Calu3 (cell line): ENCODE data around the gene TMTC2. TPM values are rescaled to one million over a fixed set of nuclear protein-coding genes. Genes with fewer than 3 reads are reported as not detected.

Experiments
- BruUV-seq: library from RNA; stranded (reverse); fragments of 400-500 nt; replicated peaks from 2 replicates; lab custom pipeline; 2021; lab: Mats Ljungman, UMichigan
- CTCF ChIA-PET: fragments of 300-600 bp; sonication (Branson Sonifier 250); formaldehyde crosslinking; loops from one replicate; lab custom pipeline; 2022; ENCODE audit warnings: antibody characterized with exemption; lab: Charles Lee
- DNase-seq: peaks from one replicate; pipeline ENCODE4 v3.0.0; 2022
- H3K27ac Mint-ChIP-seq: one replicate; pipeline ENCODE4 v1.8.0; 2022; ENCODE audit warnings: mixed read lengths; ENCODE audit not compliant: unreplicated experiment
- H3K27me3 Mint-ChIP-seq: one replicate; pipeline ENCODE4 v1.8.0; 2022; ENCODE audit warnings: mixed read lengths; ENCODE audit not compliant: unreplicated experiment
- H3K36me3 Mint-ChIP-seq: one replicate; pipeline ENCODE4 v1.8.0; 2022; ENCODE audit warnings: mild to moderate bottlenecking, moderate library complexity, mixed read lengths; ENCODE audit not compliant: insufficient read depth, unreplicated experiment
- H3K4me1 Mint-ChIP-seq: one replicate; pipeline ENCODE4 v1.8.0; 2022; ENCODE audit warnings: mild to moderate bottlenecking, low read depth, mixed read lengths; ENCODE audit not compliant: unreplicated experiment
- H3K4me3 Mint-ChIP-seq: one replicate; pipeline ENCODE4 v1.8.0; 2022; ENCODE audit warnings: mild to moderate bottlenecking, low read depth, moderate library complexity, mixed read lengths; ENCODE audit not compliant: unreplicated experiment
- H3K9me3 Mint-ChIP-seq: one replicate; pipeline ENCODE4 v1.8.0; 2022; ENCODE audit warnings: low read depth, mixed read lengths; ENCODE audit not compliant: unreplicated experiment
- intact Hi-C: fragments of 100-400 bp; cut with micrococcal nuclease; formaldehyde crosslinking; loops from one replicate; pipeline ENCODE4 v1.10.0; 2022; ENCODE audit not compliant: unreplicated experiment
- total RNA-seq: library from RNA; stranded (reverse); gene quantifications from 2 replicates; pipeline ENCODE4 v1.2.3, GENCODE V29; 2022
- TF ChIP-seq, protein P1 (sequence below): fragments of 200-600 bp; IDR thresholded peaks from one replicate; pipeline ENCODE4 v1.8.0; 2022; ENCODE audit warnings: antibody characterized with exemption; ENCODE audit not compliant: unreplicated experiment

Gene TMTC2
- total RNA-seq, 1 experiment from 2014 or later, result 31.2 TPM

DNA sequence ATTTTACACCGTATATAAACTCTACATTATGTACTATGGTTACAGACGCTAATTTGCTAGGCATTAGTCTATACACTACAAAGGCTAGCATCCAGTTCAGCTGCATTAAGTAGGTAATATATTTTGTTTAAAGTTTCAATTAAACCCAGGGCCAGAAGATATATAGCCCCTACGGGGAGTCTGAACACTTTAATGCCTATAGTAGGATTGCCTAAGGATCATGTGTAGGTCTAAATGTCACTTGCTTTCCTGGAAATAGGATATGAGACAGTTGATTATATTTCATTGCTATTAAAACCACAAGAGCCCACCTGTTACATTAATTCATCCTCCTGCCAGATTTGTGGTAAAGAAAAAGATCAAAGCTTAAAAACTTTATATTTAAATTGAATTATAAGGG lies 286.9 kb downstream of the TMTC2 start:
- Mint-ChIP-seq H3K27ac (no peak overlapping the region), H3K4me3 (no peak overlapping the region), H3K9me3 (no peaks in the 10 kb centered on the region), H3K27me3 (no peaks in the 10 kb centered on the region), H3K36me3 (no peaks in the 10 kb centered on the region), H3K4me1 (no peaks in the 10 kb centered on the region)
- TF ChIP-seq, protein P1, sequence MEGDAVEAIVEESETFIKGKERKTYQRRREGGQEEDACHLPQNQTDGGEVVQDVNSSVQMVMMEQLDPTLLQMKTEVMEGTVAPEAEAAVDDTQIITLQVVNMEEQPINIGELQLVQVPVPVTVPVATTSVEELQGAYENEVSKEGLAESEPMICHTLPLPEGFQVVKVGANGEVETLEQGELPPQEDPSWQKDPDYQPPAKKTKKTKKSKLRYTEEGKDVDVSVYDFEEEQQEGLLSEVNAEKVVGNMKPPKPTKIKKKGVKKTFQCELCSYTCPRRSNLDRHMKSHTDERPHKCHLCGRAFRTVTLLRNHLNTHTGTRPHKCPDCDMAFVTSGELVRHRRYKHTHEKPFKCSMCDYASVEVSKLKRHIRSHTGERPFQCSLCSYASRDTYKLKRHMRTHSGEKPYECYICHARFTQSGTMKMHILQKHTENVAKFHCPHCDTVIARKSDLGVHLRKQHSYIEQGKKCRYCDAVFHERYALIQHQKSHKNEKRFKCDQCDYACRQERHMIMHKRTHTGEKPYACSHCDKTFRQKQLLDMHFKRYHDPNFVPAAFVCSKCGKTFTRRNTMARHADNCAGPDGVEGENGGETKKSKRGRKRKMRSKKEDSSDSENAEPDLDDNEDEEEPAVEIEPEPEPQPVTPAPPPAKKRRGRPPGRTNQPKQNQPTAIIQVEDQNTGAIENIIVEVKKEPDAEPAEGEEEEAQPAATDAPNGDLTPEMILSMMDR, result no peak
- intact Hi-C loops, result no loop called here
- CTCF ChIA-PET, result no interaction called here
- no peak for DNase-seq
- BruUV-seq, result no TSS peak

DNA sequence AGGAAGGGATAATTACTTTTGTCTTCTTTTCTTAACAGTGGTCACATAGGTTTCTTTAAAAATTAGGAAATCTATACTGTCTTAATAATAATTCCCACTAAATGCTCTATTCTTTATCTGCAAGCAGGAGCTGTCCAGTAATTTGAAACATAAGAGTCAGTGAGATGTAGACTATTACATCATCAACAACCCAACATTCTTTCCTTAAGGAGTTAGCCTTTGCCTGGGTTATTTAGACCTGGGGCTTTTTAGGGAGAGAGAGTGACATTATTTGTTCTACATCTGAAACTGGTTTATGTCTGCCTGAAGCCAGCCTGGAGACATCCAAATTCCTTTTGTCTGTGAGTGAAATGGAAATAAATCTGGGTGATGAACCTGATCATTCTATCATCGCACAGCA lies 294.4 kb downstream of the TMTC2 start:
- H3K4me1 Mint-ChIP-seq, result no peaks in the 10 kb centered on the region
- H3K27me3 Mint-ChIP-seq, result no peaks in the 10 kb centered on the region
- no peaks in the 10 kb centered on the region for H3K36me3 Mint-ChIP-seq
- BruUV-seq, result no TSS peak
- no peak overlapping the region for H3K4me3 Mint-ChIP-seq
- intact Hi-C loops, result no loop called here
- CTCF ChIA-PET, result no interaction called here
- no peaks in the 10 kb centered on the region for H3K9me3 Mint-ChIP-seq
- TF ChIP-seq, protein P1, result no peak
- H3K27ac Mint-ChIP-seq, result no peak overlapping the region
- no peak for DNase-seq

DNA sequence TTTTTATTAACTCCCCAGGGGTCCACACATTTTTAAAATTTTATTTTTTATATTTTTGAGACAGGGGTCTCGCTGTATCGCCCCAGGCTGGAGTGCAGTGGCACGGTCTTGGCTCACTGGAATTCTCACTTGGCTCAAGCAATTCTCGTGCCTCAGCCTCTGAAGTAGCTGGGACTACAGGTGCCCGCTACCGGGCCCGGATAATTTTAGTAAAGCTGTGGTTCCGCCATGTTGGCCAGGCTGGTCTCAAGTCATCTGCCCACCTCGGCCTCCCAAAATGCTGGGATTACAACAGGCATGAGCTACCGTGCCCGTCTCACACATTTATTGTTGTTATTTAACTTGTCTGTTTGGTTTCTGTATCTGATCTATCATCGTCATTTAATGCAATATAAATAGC lies 307.4 kb downstream of the TMTC2 start:
- no TSS peak for BruUV-seq
- DNase-seq, result no peak
- no peak overlapping the region for H3K4me3 Mint-ChIP-seq
- H3K36me3 Mint-ChIP-seq, result no peaks in the 10 kb centered on the region
- CTCF ChIA-PET, result no interaction called here
- H3K27me3 Mint-ChIP-seq, result no peaks in the 10 kb centered on the region
- H3K4me1 Mint-ChIP-seq, result peaks cover 9% of the 10 kb centered on the region
- intact Hi-C loops, result loop anchor here (10.0 kb wide), 1 partner anchor 469 kb away; no protein-coding TSS in a partner anchor
- no peaks in the 10 kb centered on the region for H3K9me3 Mint-ChIP-seq
- TF ChIP-seq, protein P1, result no peak
- H3K27ac Mint-ChIP-seq, result no peak overlapping the region

DNA sequence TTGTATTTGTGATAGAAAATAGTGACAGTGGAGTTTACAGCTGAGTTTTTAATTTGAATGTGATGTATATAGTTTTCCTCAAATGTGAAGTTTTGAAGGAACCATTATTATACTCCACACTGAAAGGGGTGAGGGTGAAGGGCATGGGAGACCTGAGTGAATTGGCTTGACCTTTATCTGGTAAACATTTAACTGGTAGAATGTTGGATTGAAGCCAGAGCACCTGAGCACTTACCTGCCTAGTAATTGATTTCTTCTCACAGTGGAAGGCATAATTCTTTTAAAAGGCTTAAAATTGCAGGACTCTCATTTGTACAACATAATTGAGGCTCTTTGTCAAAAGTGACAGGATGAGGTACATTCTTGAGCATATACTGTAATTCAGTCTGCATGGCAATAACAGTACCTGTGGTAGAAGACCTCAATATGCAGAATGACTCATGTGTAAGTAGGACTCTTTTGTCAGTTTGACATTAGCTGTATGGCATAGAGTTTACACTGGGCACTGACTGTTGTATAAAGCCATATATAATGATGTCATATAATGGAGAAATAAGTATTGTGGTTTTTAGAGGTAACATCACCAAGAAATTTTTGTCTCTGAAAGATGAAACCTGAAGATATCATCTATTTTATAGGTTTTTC lies 309.6 kb downstream of the TMTC2 start:
- TF ChIP-seq, protein P1, result no peak
- intact Hi-C loops, result loop anchor here (10.0 kb wide), 1 partner anchor 471 kb away; no protein-coding TSS in a partner anchor
- H3K27ac Mint-ChIP-seq, result no peak overlapping the region
- peak; percentile 9 for DNase-seq
- H3K4me1 Mint-ChIP-seq, result peaks cover 9% of the 10 kb centered on the region
- no TSS peak for BruUV-seq
- no peaks in the 10 kb centered on the region for H3K36me3 Mint-ChIP-seq
- CTCF ChIA-PET, result interaction anchor here (0.8 kb wide), 1 partner anchor 9 kb away, joined by 5 read pairs; no protein-coding TSS in a partner anchor
- no peaks in the 10 kb centered on the region for H3K27me3 Mint-ChIP-seq
- no peak overlapping the region for H3K4me3 Mint-ChIP-seq
- no peaks in the 10 kb centered on the region for H3K9me3 Mint-ChIP-seq
